KMS-11 (cell line): ENCODE data around the gene GTPBP10.
A peak's percentile ranks its signal among the peaks of the same experiment; 100 is the strongest.

ENCODE experiments used
- H2AFZ ChIP-seq: fragments of 200-600 bp; sonication (generic); 2 replicates; pipeline ENCODE4 v1.6.1; 2016; ENCODE audit warnings: antibody characterized with exemption, mixed run types, low read depth
- H3K27ac ChIP-seq: fragments of 200-600 bp; sonication (generic); 2 replicates; pipeline ENCODE4 v1.6.1; 2016; ENCODE audit warnings: mild to moderate bottlenecking, mixed run types
- H3K27me3 ChIP-seq: fragments of 200-600 bp; sonication (generic); 2 replicates; pipeline ENCODE4 v1.6.1; 2017; ENCODE audit warnings: mild to moderate bottlenecking, low read depth, mixed run types, moderate library complexity; ENCODE audit not compliant: insufficient read depth
- H3K36me3 ChIP-seq: fragments of 200-600 bp; sonication (generic); 2 replicates; pipeline ENCODE4 v1.6.1; 2017; ENCODE audit warnings: mild to moderate bottlenecking, mixed run types; ENCODE audit not compliant: insufficient read depth
- H3K4me1 ChIP-seq: fragments of 200-600 bp; sonication (generic); 2 replicates; pipeline ENCODE4 v1.6.1; 2016; ENCODE audit warnings: mild to moderate bottlenecking, low read depth, mixed run types; ENCODE audit not compliant: poor library complexity, severe bottlenecking
- H3K4me2 ChIP-seq: fragments of 200-600 bp; sonication (generic); 2 replicates; pipeline ENCODE4 v1.7.0; 2016; ENCODE audit warnings: mild to moderate bottlenecking, mixed run types
- H3K4me3 ChIP-seq: fragments of 200-600 bp; sonication (generic); IDR thresholded peaks from 2 replicates; pipeline ENCODE4 v1.6.1; 2017; ENCODE audit warnings: low read depth, low read length, mixed read lengths; ENCODE audit not compliant: insufficient read depth
- H3K79me2 ChIP-seq: fragments of 200-600 bp; sonication (generic); 2 replicates; pipeline ENCODE4 v1.6.1; 2016; ENCODE audit warnings: low read depth, mixed run types; ENCODE audit not compliant: insufficient read depth
- H3K9ac ChIP-seq: fragments of 200-600 bp; sonication (generic); 2 replicates; pipeline ENCODE4 v1.6.1; 2016; ENCODE audit warnings: mild to moderate bottlenecking, mixed run types
- H4K20me1 ChIP-seq: fragments of 200-600 bp; sonication (generic); 2 replicates; pipeline ENCODE4 v1.6.1; 2016; ENCODE audit warnings: mild to moderate bottlenecking, mixed run types; ENCODE audit not compliant: insufficient read depth
- CTCF ChIP-seq: fragments of 200-600 bp; sonication (generic); conservative IDR thresholded peaks from 2 replicates; pipeline ENCODE4 v1.6.1; 2017; ENCODE audit warnings: low read depth, mild to moderate bottlenecking, antibody characterized with exemption, low read length, moderate library complexity, mixed read lengths

GTPBP10 gene

GRCh38 chr7:90413185-90413528 is 66.6 kb downstream of the GTPBP10 start:
- Histone ChIP-seq H2AFZ (no peak overlapping the region), H4K20me1 (no peaks in the 10 kb centered on the region), H3K27me3 (no peaks in the 10 kb centered on the region), H3K4me1 (peaks cover 11% of the 10 kb centered on the region), H3K79me2 (no peaks in the 10 kb centered on the region), H3K27ac (no peak overlapping the region), H3K4me3 (no peak overlapping the region), H3K36me3 (no peaks in the 10 kb centered on the region), H3K4me2 (no peak overlapping the region), H3K9ac (no peak overlapping the region)
- no peak; the same call in 1 of the 2 replicates for TF ChIP-seq CTCF

- Histone ChIP-seq H3K36me3 (no peaks in the 10 kb centered on the region), H3K4me3 (no peak overlapping the region), H3K27ac (no peak overlapping the region), H2AFZ (no peak overlapping the region), H3K4me2 (no peak overlapping the region), H3K9ac (no peak overlapping the region), H4K20me1 (no peaks in the 10 kb centered on the region), H3K27me3 (no peaks in the 10 kb centered on the region), H3K79me2 (no peaks in the 10 kb centered on the region), H3K4me1 (peaks cover 38% of the 10 kb centered on the region)
- TF ChIP-seq CTCF: no peak
These were observed 75.1 kb downstream of the GTPBP10 start for GRCh38 chr7:90421651-90422050.

GRCh38 chr7:90424720-90425119 is 78.2 kb downstream of the GTPBP10 start:
- peak overlapping the region; percentile 8; the same call in 1 of the 2 replicates for H2AFZ ChIP-seq
- no peak overlapping the region for H3K9ac ChIP-seq
- peak overlapping the region; percentile 25; the same call in 1 of the 2 replicates for H3K27ac ChIP-seq
- no peak overlapping the region for H3K4me3 ChIP-seq
- H4K20me1 ChIP-seq: no peaks in the 10 kb centered on the region
- no peak for TF ChIP-seq CTCF
- H3K4me1 ChIP-seq: peaks cover 27% of the 10 kb centered on the region
- H3K36me3 ChIP-seq: no peaks in the 10 kb centered on the region
- no peaks in the 10 kb centered on the region for H3K79me2 ChIP-seq
- peak overlapping the region; percentile 27; the same call in 1 of the 2 replicates for H3K4me2 ChIP-seq
- no peaks in the 10 kb centered on the region for H3K27me3 ChIP-seq

- H3K79me2 ChIP-seq: no peaks in the 10 kb centered on the region
- no peaks in the 10 kb centered on the region for H3K36me3 ChIP-seq
- H3K4me3 ChIP-seq: no peak overlapping the region
- H4K20me1 ChIP-seq: no peaks in the 10 kb centered on the region
- H3K27me3 ChIP-seq: no peaks in the 10 kb centered on the region
- peak overlapping the region; percentile 25; the same call in 1 of the 2 replicates for H3K27ac ChIP-seq
- H3K4me1 ChIP-seq: peaks cover 27% of the 10 kb centered on the region
- H3K4me2 ChIP-seq: peak overlapping the region; percentile 27; the same call in 1 of the 2 replicates
- no peak for TF ChIP-seq CTCF
- no peak overlapping the region for H3K9ac ChIP-seq
- no peak overlapping the region for H2AFZ ChIP-seq
These were observed 78.9 kb downstream of the GTPBP10 start for GRCh38 chr7:90425376-90425775.
